ENCODE measurements around the gene KIR2DL3. TPM values are rescaled to one million over a fixed set of nuclear protein-coding genes. Genes with fewer than 3 reads are reported as not detected.

Gene KIR2DL3
- total RNA-seq, 1 experiment from 2014 or later = not detected

DNA sequence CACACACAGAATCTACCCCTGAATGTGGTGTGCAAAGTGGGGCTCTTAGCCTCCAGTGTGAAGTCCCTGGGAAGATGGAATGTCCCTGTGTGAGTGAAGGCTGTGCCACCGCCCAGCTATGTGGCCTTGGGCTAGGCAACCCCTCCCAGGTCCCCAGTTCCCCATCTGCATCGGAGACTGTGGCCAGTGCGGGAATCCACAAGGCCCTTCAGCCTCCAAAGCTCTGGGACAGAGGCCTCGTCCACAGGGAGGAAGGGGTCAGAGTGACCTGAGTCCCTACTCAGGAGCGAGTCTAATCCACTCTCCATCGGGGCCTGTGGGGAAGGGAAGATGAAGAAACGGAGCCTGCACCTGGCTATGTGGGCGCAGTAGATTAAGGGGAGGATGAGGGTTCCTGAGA lies 33.4 kb upstream of the KIR2DL3 start:
- CTCF ChIA-PET = no interaction called here
- POLR2A ChIA-PET (ENCODE audit: unreplicated experiment) = no interaction called here
- no peaks in the 10 kb centered on the region for H3K9me3 ChIP-seq (ENCODE audit: insufficient read depth, low read depth)

DNA sequence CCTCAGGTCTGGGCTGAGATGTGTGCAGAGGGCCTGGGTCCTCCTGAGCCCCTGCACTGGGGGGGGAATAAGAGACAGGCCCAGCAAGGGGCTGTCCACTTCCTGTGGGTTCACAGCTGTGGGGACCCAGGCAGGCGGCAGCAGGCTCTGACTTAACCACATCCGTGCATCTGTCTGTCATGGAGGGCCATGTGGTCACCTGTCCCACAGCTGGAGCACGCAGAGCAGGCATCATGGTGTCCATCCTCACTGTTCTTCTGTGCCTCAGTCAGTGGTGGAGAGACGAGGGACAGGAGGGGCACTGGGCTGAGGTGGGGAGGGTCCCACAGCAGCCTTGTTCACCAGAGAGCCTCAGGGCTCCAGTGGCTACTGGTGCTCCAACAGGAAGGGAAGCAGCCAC lies 30.4 kb upstream of the KIR2DL3 start:
- H3K79me2 ChIP-seq (ENCODE audit: low read depth) = no peaks in the 10 kb centered on the region
- ChIA-PET POLR2A (ENCODE audit: unreplicated experiment) (no interaction called here), CTCF (no interaction called here)
- H3K9me3 ChIP-seq (ENCODE audit: insufficient read depth, low read depth) = no peaks in the 10 kb centered on the region
- TF ChIP-seq, protein P1, sequence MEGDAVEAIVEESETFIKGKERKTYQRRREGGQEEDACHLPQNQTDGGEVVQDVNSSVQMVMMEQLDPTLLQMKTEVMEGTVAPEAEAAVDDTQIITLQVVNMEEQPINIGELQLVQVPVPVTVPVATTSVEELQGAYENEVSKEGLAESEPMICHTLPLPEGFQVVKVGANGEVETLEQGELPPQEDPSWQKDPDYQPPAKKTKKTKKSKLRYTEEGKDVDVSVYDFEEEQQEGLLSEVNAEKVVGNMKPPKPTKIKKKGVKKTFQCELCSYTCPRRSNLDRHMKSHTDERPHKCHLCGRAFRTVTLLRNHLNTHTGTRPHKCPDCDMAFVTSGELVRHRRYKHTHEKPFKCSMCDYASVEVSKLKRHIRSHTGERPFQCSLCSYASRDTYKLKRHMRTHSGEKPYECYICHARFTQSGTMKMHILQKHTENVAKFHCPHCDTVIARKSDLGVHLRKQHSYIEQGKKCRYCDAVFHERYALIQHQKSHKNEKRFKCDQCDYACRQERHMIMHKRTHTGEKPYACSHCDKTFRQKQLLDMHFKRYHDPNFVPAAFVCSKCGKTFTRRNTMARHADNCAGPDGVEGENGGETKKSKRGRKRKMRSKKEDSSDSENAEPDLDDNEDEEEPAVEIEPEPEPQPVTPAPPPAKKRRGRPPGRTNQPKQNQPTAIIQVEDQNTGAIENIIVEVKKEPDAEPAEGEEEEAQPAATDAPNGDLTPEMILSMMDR (conservative IDR thresholded peaks at IDR 0.05) = no peak
- TF ChIP-seq EZH2 (IDR thresholded peaks at IDR 0.05; ENCODE audit: low read depth) = no peak
- no TSS peak for BruUV-seq (replicated peaks)
- H3K27ac ChIP-seq = no peak overlapping the region
- no peaks in the 10 kb centered on the region for H3K36me3 ChIP-seq (ENCODE audit: low read depth)
- no peaks in the 10 kb centered on the region for H3K4me1 ChIP-seq (replicated peaks; ENCODE audit: insufficient read depth)
- no peak overlapping the region for H3K4me2 ChIP-seq
- peaks cover 5% of the 10 kb centered on the region; the same call in 1 of the 2 replicates for H3F3A ChIP-seq (ENCODE audit: insufficient read depth, low read depth)
- H3K27me3 ChIP-seq (ENCODE audit: insufficient read depth, low read depth) = peaks cover 49% of the 10 kb centered on the region
- DNase-seq = no peak
- H2AFZ ChIP-seq = no peak overlapping the region
- H3K4me3 ChIP-seq = no peak overlapping the region
- H4K20me1 ChIP-seq (ENCODE audit: insufficient read depth) = no peaks in the 10 kb centered on the region
- intact Hi-C loops (cut with micrococcal nuclease; ENCODE audit: unreplicated experiment) = no loop called here
- no peaks in the 10 kb centered on the region for H3K9me2 ChIP-seq (ENCODE audit: insufficient read depth)

More for the DNA sequence above, 33.4 kb upstream of the KIR2DL3 start:
- no peaks in the 10 kb centered on the region for H3K4me1 ChIP-seq (replicated peaks; ENCODE audit: insufficient read depth)
- no peaks in the 10 kb centered on the region for H4K20me1 ChIP-seq (ENCODE audit: insufficient read depth)
- intact Hi-C loops (cut with micrococcal nuclease; ENCODE audit: unreplicated experiment) = no loop called here
- H3K36me3 ChIP-seq (ENCODE audit: low read depth) = no peaks in the 10 kb centered on the region
- BruUV-seq (replicated peaks) = no TSS peak
- H3F3A ChIP-seq (ENCODE audit: insufficient read depth, low read depth) = no peaks in the 10 kb centered on the region
- H3K9me2 ChIP-seq (ENCODE audit: insufficient read depth) = no peaks in the 10 kb centered on the region
- H3K4me3 ChIP-seq = no peak overlapping the region
- no peak overlapping the region for H3K4me2 ChIP-seq
- no peaks in the 10 kb centered on the region for H3K79me2 ChIP-seq (ENCODE audit: low read depth)
- no peak for TF ChIP-seq EZH2 (IDR thresholded peaks at IDR 0.05; ENCODE audit: low read depth)
- TF ChIP-seq, protein P1 (conservative IDR thresholded peaks at IDR 0.05) = no peak
- no peak overlapping the region for H3K27ac ChIP-seq
- H3K27me3 ChIP-seq (ENCODE audit: insufficient read depth, low read depth) = peaks cover 59% of the 10 kb centered on the region
- no peak overlapping the region for H2AFZ ChIP-seq
- DNase-seq = peak in 1 of 2 experiments; percentile 32

DNA sequence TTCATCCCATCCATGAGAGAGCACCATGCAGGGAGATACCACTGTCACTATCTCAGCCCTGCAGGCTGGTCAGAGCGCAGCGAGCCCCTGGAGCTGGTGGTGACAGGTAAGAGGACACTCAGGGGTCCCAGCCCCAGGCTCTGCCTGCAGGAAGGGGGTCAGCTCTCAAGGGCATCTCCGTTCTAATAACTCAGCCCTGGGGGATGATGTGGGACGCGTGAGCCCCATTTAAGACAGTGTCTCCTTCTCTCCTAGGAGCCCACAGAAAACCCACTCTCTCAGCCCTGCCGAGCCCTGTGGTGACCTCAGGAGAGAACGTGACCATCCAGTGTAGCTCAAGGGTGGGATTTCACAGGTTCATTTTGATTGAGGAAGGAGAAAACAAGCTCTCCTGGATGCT lies 29.5 kb upstream of the KIR2DL3 start:
- ChIA-PET POLR2A (ENCODE audit: unreplicated experiment) (no interaction called here), CTCF (no interaction called here)
- H3K4me2 ChIP-seq = no peak overlapping the region
- no peak overlapping the region for H3K4me3 ChIP-seq
- H3K4me1 ChIP-seq (replicated peaks; ENCODE audit: insufficient read depth) = no peaks in the 10 kb centered on the region
- peaks cover 5% of the 10 kb centered on the region; the same call in 1 of the 2 replicates for H3F3A ChIP-seq (ENCODE audit: insufficient read depth, low read depth)
- DNase-seq = no peak
- H3K9me3 ChIP-seq (ENCODE audit: insufficient read depth, low read depth) = no peaks in the 10 kb centered on the region
- no peaks in the 10 kb centered on the region for H3K9me2 ChIP-seq (ENCODE audit: insufficient read depth)
- TF ChIP-seq EZH2 (IDR thresholded peaks at IDR 0.05; ENCODE audit: low read depth) = no peak
- TF ChIP-seq, protein P1 (conservative IDR thresholded peaks at IDR 0.05) = no peak
- intact Hi-C loops (cut with micrococcal nuclease; ENCODE audit: unreplicated experiment) = no loop called here
- H4K20me1 ChIP-seq (ENCODE audit: insufficient read depth) = no peaks in the 10 kb centered on the region
- BruUV-seq (replicated peaks) = no TSS peak
- H3K27ac ChIP-seq = no peak overlapping the region
- H3K36me3 ChIP-seq (ENCODE audit: low read depth) = no peaks in the 10 kb centered on the region
- H3K79me2 ChIP-seq (ENCODE audit: low read depth) = no peaks in the 10 kb centered on the region
- H2AFZ ChIP-seq = no peak overlapping the region
- peaks cover 46% of the 10 kb centered on the region for H3K27me3 ChIP-seq (ENCODE audit: insufficient read depth, low read depth)

All from PC-9 (cell line).